ENCODE data around the gene RAB34. TPM values are rescaled to one million over a fixed set of nuclear protein-coding genes. Genes with fewer than 3 reads are reported as not detected.

RAB34 gene
- total and polyA plus RNA-seq, 8 donors: 79.4 to 213 (median 189) TPM

DNA sequence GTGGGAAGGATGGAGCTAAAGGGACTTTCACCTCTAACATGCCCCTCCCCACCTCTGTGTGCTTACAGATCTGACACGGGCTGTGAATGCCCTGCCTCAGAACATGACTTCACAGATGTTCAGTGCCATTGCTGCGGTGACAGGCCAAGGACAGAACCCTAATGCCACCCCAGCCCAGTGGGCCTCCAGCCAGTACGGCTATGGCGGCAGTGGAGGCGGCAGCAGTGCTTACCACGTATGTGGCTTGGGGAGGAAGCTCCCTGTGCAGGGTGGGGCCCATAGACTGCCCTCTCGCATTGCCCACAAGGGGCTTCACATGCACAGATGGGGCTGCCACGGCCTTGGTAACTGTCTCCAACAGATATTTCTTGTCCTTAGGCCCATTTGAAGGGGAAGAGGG is 17.4 kb downstream of the RAB34 start:
- Histone ChIP-seq H3K27ac (no peak overlapping the region), H3K4me3 (no peak overlapping the region), H3K27me3 (no peaks in the 10 kb centered on the region), H3K9me3 (no peaks in the 10 kb centered on the region), H3K4me1 (no peaks in the 10 kb centered on the region), H3K36me3 (peaks cover 0 to 98% of the 10 kb centered on the region in 2 donors)
- TF ChIP-seq, protein P1, sequence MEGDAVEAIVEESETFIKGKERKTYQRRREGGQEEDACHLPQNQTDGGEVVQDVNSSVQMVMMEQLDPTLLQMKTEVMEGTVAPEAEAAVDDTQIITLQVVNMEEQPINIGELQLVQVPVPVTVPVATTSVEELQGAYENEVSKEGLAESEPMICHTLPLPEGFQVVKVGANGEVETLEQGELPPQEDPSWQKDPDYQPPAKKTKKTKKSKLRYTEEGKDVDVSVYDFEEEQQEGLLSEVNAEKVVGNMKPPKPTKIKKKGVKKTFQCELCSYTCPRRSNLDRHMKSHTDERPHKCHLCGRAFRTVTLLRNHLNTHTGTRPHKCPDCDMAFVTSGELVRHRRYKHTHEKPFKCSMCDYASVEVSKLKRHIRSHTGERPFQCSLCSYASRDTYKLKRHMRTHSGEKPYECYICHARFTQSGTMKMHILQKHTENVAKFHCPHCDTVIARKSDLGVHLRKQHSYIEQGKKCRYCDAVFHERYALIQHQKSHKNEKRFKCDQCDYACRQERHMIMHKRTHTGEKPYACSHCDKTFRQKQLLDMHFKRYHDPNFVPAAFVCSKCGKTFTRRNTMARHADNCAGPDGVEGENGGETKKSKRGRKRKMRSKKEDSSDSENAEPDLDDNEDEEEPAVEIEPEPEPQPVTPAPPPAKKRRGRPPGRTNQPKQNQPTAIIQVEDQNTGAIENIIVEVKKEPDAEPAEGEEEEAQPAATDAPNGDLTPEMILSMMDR (IDR thresholded peaks at IDR 0.05): no peak
- DNase-seq (no peak), ATAC-seq (no peak)
- intact Hi-C loops (cut with DNase I): no loop called here

DNA sequence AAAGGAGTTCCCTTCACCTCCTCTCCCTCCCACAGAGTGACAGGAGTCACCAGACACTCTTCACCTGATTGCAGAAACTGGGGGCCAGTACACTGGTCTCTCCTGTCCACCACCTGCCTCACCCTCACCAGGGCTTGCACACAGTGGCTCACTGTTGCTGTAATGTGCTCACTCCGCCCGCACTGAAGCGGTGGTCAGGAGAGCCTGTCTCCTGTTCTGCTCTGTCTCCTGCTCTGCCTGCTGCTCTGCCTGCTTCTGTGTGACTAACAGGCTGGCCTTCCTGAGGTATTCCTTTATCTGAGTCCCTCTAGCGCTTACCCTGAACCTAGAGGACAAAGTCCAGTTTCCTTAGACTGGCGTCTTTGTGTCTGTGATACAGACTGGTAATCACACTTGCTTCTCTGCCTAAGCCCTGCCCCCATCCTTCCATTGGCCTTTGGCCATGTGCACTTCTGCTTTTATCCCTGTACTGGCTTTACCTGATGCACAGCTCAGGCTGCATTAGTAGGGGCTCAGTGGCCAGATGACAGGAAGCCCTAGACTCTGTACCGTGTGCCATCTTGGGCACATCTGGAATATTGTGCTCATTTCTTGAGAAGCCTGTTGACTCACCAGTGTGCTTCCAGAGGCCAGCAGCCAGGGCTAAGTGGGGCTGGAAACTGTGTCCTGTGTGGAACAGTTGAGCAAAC is 19.3 kb downstream of the RAB34 start:
- TF ChIP-seq, protein P1 (IDR thresholded peaks at IDR 0.05): no peak
- DNase-seq (no peak), ATAC-seq (no peak)
- no peaks in the 10 kb centered on the region for H3K27me3 ChIP-seq
- H3K9me3 ChIP-seq: no peaks in the 10 kb centered on the region
- no peak overlapping the region for H3K27ac ChIP-seq
- H3K36me3 ChIP-seq: peaks cover 0 to 100% of the 10 kb centered on the region in 2 donors
- intact Hi-C loops (cut with DNase I): no loop called here
- no peak overlapping the region for H3K4me3 ChIP-seq
- H3K4me1 ChIP-seq: no peaks in the 10 kb centered on the region

DNA sequence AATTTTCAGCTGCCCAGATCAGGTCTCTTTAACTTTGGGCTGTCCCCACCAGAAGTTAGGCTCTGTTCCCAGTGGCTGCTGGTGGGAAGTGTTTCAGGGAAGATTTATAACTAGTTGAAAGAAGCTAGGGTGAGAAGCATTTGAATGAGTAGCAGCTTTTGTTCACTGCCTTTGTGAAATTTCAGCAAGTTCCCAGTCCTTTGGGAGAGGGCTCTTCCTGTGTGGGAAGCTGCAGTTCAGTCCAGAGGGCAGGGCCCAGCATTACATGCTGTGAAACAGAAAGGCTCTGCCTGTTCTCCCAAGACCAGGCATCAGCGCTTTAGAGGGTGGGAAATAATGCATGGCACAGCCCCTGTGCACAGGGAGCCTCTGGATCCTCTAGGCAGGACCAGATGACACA is 23.8 kb downstream of the RAB34 start:
- no peaks in the 10 kb centered on the region for H3K9me3 ChIP-seq

GRCh38 chr17:28689011-28689410 is 28.7 kb downstream of the RAB34 start:
- no peaks in the 10 kb centered on the region for H3K9me3 ChIP-seq
- ATAC-seq (no peak), DNase-seq (no peak)
- TF ChIP-seq, protein P1 (IDR thresholded peaks at IDR 0.05): no peak
- H3K27ac ChIP-seq: no peak overlapping the region
- H3K4me3 ChIP-seq: no peak overlapping the region
- peaks cover 0 to 100% of the 10 kb centered on the region in 2 donors for H3K36me3 ChIP-seq
- H3K27me3 ChIP-seq: no peaks in the 10 kb centered on the region
- no peaks in the 10 kb centered on the region for H3K4me1 ChIP-seq
- intact Hi-C loops (cut with DNase I): no loop called here

More for the DNA sequence above, 23.8 kb downstream of the RAB34 start:
- Histone ChIP-seq H3K27me3 (no peaks in the 10 kb centered on the region), H3K27ac (no peak overlapping the region), H3K36me3 (peaks cover 0 to 100% of the 10 kb centered on the region in 2 donors), H3K4me3 (no peak overlapping the region), H3K4me1 (no peaks in the 10 kb centered on the region)
- ATAC-seq (no peak), DNase-seq (no peak)
- TF ChIP-seq, protein P1 (IDR thresholded peaks at IDR 0.05): no peak
- intact Hi-C loops (cut with DNase I): no loop called here

DNA sequence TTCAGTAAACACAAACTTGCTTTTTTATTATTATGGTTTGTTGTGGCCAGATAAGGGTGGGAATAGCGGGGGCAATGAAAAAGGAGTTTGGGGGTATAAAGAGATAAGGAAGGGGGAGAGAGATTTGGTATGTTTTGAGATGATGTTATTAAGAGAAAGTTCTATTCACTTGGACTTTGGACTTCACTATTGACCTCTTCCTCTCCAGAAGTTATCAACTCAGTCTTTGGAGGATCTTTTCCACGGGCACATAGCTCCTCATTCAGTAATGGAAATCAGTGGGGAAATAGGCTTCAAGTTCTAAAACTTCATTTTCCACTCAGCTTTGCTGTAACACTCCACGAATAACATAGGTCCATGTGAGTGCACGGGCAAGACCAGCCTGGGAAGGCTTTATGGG is 29.2 kb downstream of the RAB34 start:
- ATAC-seq (no peak), DNase-seq (no peak)
- no peaks in the 10 kb centered on the region for H3K4me1 ChIP-seq
- peaks cover 0 to 100% of the 10 kb centered on the region in 2 donors for H3K36me3 ChIP-seq
- no peaks in the 10 kb centered on the region for H3K27me3 ChIP-seq
- H3K27ac ChIP-seq: no peak overlapping the region
- no peak overlapping the region for H3K4me3 ChIP-seq
- intact Hi-C loops (cut with DNase I): no loop called here
- no peaks in the 10 kb centered on the region for H3K9me3 ChIP-seq
- TF ChIP-seq, protein P1 (IDR thresholded peaks at IDR 0.05): no peak
